ENCODE results near the gene ABCC11.

Gene ABCC11

DNA sequence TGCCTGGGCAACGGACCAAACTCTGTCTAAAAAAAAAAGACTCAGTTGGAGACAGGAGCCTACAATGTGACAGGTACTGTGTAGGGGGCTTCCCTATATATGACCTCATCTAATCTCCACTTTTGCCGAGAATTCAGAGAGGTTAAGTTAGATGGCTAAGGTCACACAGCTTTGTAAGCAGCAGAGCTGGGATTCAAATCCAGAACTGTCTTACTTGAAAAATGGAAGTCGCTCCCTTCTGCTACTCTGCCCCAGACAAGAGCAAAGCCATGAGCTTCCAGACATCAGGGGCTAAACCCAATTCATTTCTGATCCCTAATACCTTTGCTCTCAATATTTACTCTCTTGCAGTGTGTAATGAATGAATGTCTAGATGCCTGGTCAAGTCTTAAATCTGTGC, 50.0 kb downstream of the ABCC11 start:
- Histone ChIP-seq H3K9ac (ENCODE audit: low read length) (no peak overlapping the region), H3K79me2 (ENCODE audit: low read length) (no peaks in the 10 kb centered on the region), H3K36me3 (replicated peaks; ENCODE audit: low read depth, low read length) (no peaks in the 10 kb centered on the region), H3K27ac (ENCODE audit: low read length) (no peak overlapping the region), H3K4me1 (ENCODE audit: low read length) (peaks cover 13% of the 10 kb centered on the region), H4K20me1 (ENCODE audit: insufficient read depth, low read length) (no peaks in the 10 kb centered on the region), H3K4me2 (ENCODE audit: low read length) (no peak overlapping the region), H3K27me3 (ENCODE audit: low read depth, low read length) (peaks cover 45% of the 10 kb centered on the region), H3K9me3 (ENCODE audit: insufficient read depth, low read length) (no peaks in the 10 kb centered on the region), H3K4me3 (ENCODE audit: low read length) (no peak overlapping the region), H2AFZ (ENCODE audit: low read depth, low read length) (no peak overlapping the region)
- no peak for TF ChIP-seq EZH2phosphoT487 (IDR thresholded peaks at IDR 0.05; ENCODE audit: low read depth)

DNA sequence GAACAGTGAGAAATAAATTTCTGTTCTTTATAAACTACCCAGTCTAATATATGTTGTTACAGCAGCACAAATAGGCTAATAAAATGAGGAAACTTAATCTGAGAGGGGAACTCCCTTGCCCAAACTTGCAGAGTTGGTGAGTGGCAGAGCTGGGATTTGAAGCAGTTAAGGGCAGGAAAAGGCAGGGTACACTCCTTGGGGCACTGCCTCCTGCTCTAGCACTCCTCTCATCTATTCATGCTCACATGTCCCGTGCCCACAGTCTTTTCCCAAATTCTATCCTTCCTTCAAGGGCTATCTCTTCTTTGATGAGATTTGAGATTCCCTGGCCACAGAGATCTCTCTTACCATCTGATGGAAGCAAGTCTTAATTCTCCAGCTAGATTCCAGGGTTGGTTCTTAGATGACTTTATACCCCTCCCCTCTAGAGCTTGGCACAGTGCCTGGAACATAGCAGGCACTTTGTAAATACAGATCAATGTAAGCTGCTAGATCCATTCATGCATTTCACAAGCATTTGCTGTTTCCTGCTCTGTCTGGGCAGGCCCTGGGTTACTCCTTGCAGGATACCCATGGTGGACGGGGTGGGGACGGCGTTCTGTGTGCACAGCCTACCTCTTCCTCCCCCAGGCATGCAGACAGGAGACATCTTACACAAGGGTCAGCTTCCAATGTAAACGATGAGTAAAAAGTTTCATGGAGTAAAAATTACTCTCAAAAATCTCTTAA, 52.3 kb downstream of the ABCC11 start:
- no peak overlapping the region for H3K4me2 ChIP-seq (ENCODE audit: low read length)
- no peak overlapping the region for H2AFZ ChIP-seq (ENCODE audit: low read depth, low read length)
- no peaks in the 10 kb centered on the region for H3K9me3 ChIP-seq (ENCODE audit: insufficient read depth, low read length)
- H3K36me3 ChIP-seq (replicated peaks; ENCODE audit: low read depth, low read length): no peaks in the 10 kb centered on the region
- peaks cover 60% of the 10 kb centered on the region for H3K27me3 ChIP-seq (ENCODE audit: low read depth, low read length)
- H3K4me1 ChIP-seq (ENCODE audit: low read length): no peaks in the 10 kb centered on the region
- H3K4me3 ChIP-seq (ENCODE audit: low read length): no peak overlapping the region
- H3K9ac ChIP-seq (ENCODE audit: low read length): no peak overlapping the region
- H3K79me2 ChIP-seq (ENCODE audit: low read length): no peaks in the 10 kb centered on the region
- peaks cover 8% of the 10 kb centered on the region; the same call in 1 of the 2 replicates for H4K20me1 ChIP-seq (ENCODE audit: insufficient read depth, low read length)
- TF ChIP-seq, protein P1, sequence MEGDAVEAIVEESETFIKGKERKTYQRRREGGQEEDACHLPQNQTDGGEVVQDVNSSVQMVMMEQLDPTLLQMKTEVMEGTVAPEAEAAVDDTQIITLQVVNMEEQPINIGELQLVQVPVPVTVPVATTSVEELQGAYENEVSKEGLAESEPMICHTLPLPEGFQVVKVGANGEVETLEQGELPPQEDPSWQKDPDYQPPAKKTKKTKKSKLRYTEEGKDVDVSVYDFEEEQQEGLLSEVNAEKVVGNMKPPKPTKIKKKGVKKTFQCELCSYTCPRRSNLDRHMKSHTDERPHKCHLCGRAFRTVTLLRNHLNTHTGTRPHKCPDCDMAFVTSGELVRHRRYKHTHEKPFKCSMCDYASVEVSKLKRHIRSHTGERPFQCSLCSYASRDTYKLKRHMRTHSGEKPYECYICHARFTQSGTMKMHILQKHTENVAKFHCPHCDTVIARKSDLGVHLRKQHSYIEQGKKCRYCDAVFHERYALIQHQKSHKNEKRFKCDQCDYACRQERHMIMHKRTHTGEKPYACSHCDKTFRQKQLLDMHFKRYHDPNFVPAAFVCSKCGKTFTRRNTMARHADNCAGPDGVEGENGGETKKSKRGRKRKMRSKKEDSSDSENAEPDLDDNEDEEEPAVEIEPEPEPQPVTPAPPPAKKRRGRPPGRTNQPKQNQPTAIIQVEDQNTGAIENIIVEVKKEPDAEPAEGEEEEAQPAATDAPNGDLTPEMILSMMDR (IDR thresholded peaks at IDR 0.05; ENCODE audit: low read depth, low read length): no peak
- TF ChIP-seq EZH2phosphoT487 (IDR thresholded peaks at IDR 0.05; ENCODE audit: low read depth): no peak
- no peak overlapping the region for H3K27ac ChIP-seq (ENCODE audit: low read length)

DNA sequence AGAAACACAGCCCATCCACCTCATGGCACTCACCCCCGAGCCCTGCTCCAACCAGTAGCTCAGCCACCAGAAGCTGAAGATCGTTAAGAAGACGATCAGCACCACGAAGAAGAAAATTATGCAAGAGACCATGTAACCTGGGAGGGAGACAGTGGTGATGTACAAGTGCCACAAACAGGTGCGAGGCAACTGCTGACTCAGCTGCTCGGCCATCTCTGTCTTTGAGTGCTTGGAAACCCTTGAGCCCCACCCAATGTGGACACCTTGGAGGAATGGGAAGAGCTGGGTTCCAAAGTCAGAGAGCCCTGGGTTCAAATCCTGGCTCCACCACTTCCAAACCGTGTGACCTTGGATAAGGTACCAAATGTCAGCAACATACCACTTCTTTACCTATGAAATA, 53.5 kb downstream of the ABCC11 start:
- peaks cover 72% of the 10 kb centered on the region for H3K27me3 ChIP-seq (ENCODE audit: low read depth, low read length)
- H3K4me2 ChIP-seq (ENCODE audit: low read length): no peak overlapping the region
- no peak overlapping the region for H3K27ac ChIP-seq (ENCODE audit: low read length)
- H3K9ac ChIP-seq (ENCODE audit: low read length): no peak overlapping the region
- no peaks in the 10 kb centered on the region for H3K9me3 ChIP-seq (ENCODE audit: insufficient read depth, low read length)
- H3K79me2 ChIP-seq (ENCODE audit: low read length): no peaks in the 10 kb centered on the region
- no peak overlapping the region for H2AFZ ChIP-seq (ENCODE audit: low read depth, low read length)
- H3K4me1 ChIP-seq (ENCODE audit: low read length): peaks cover 7% of the 10 kb centered on the region
- peaks cover 17% of the 10 kb centered on the region for H4K20me1 ChIP-seq (ENCODE audit: insufficient read depth, low read length)
- TF ChIP-seq EZH2phosphoT487 (IDR thresholded peaks at IDR 0.05; ENCODE audit: low read depth): no peak
- TF ChIP-seq, protein P1 (IDR thresholded peaks at IDR 0.05; ENCODE audit: low read depth, low read length): no peak
- no peak overlapping the region for H3K4me3 ChIP-seq (ENCODE audit: low read length)
- no peaks in the 10 kb centered on the region for H3K36me3 ChIP-seq (replicated peaks; ENCODE audit: low read depth, low read length)

- Histone ChIP-seq H3K4me1 (ENCODE audit: low read length) (peaks cover 19% of the 10 kb centered on the region), H3K9me3 (ENCODE audit: insufficient read depth, low read length) (no peaks in the 10 kb centered on the region), H3K9ac (ENCODE audit: low read length) (no peak overlapping the region), H4K20me1 (ENCODE audit: insufficient read depth, low read length) (peaks cover 37% of the 10 kb centered on the region), H2AFZ (ENCODE audit: low read depth, low read length) (no peak overlapping the region), H3K4me2 (ENCODE audit: low read length) (peak overlapping the region; percentile 61), H3K79me2 (ENCODE audit: low read length) (no peaks in the 10 kb centered on the region), H3K4me3 (ENCODE audit: low read length) (peak overlapping the region; percentile 30; the same call in 1 of the 2 replicates), H3K36me3 (replicated peaks; ENCODE audit: low read depth, low read length) (no peaks in the 10 kb centered on the region), H3K27ac (ENCODE audit: low read length) (no peak overlapping the region), H3K27me3 (ENCODE audit: low read depth, low read length) (peaks cover 88% of the 10 kb centered on the region)
- TF ChIP-seq EZH2phosphoT487 (IDR thresholded peaks at IDR 0.05; ENCODE audit: low read depth): no peak; the same call in 1 of the 2 replicates
- TF ChIP-seq, protein P1 (IDR thresholded peaks at IDR 0.05; ENCODE audit: low read depth, low read length): no peak
Measured at GRCh38 chr16:48188449-48189102, 58.8 kb downstream of the ABCC11 start.

All from OCI-LY3 (cell line).